HT-29 (cell line): ENCODE data around the gene GOLPH3L. TPM values are rescaled to one million over a fixed set of nuclear protein-coding genes. Genes with fewer than 3 reads are reported as not detected.
A peak's percentile ranks its signal among the peaks of the same experiment; 100 is the strongest.
"Not testable (repeated sequence)": the region's sequence is repeated elsewhere in the genome, so short reads cannot be mapped to it uniquely, and the experiment has no call there.

Experiments used
- DNase-seq: peaks from one replicate; pipeline ENCODE4 v3.0.0-alpha.2; 2015; ENCODE audit warnings: low spot score
- small RNA-seq: library from RNA; depleted of rRNA; stranded (forward); fragments of <200 nt; gene quantifications from one replicate; pipeline ENCODE3, GENCODE V24; 2014
- total RNA-seq: library from RNA; depleted of rRNA; stranded (reverse); fragments of >200 nt; shearing (Covaris generic); gene quantifications from 2 replicates; pipeline ENCODE4 v1.2.3, GENCODE V29; 2014; rRNA removed

Gene GOLPH3L
- total RNA-seq, 1 experiment from 2014 or later, result 4.9 TPM

DNA sequence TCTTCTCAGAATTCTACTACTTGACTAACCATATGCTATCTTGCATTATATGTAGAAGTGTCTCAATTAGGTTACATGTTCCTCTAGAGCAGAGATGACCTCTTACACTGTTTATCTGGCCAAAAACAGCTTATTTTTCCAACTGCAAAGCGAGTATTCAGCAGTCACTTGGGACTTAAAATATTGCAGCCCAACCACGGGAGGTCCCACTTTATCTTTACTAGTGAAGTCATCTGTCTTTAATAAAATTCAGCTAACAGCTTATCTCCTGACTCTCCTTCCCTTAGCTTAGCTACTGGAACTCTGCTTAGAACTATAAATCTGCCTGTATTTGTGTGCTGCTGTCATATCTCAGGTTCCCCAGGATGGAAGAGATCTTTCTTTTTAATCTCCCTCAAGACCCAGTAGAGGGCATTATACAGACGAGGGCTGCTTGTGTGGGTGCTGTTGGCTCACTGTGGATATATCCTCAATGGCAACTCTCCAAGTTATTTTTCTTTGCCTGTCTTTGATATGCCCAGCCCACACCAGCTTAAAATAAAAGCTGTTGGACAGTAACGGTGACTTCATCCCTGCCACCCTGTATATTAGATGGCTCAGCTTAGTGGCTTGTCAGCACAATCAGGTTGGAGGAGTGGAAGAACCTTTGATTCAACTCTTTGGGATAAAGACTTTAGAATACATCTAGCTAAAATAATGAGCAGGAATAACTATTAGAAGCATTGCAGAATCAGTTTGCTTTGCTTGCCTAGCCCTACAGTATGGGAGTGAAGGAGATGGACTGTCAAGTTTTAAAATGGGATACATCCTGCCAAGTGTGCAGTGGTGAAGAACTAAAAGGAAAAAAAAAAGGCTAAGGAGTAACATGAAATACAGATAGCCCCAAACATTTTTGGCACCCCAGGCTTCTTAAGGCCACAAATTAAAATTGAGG lies 77.1 kb downstream of the GOLPH3L start:
- DNase-seq, result peak; percentile 69

DNA sequence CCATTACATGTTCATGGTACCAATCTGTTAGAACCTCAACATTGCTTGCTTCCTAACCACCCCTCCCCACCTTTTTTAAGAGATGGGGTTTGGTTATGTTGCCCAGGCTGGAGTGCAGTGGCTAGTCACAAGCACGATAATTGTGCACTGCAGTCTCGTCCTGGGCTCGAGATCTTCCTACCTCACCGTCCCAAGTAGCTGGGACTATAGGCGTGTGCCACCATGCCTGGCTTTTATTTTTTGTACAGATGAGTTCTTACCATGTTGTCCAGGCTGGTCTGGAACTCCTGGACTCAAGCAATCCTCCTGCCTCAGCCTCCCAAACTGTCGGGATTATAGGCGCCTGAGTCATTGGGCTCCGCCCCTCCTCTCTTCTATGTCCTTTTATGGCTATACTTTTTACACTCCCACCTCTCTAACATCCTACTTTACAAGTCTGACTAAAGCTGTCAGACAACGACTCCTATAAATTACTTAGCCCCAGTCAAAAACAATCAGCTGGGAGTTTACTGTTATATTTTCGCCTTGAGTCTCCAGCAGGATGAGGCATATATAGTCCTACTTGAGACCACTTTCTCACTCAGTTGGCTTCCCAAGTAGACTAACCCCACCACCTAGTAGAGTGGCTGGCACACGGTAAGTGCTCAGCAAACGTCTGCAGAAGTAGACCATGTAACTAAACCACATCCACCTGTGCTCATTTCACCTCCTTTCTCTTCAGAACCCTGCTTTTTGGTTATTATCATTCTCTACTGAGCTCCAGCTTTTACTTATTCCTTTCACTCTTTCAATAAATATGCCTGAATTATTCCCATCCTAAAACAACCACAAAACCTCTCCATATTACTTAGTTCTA lies 81.4 kb downstream of the GOLPH3L start:
- no peak for DNase-seq

DNA sequence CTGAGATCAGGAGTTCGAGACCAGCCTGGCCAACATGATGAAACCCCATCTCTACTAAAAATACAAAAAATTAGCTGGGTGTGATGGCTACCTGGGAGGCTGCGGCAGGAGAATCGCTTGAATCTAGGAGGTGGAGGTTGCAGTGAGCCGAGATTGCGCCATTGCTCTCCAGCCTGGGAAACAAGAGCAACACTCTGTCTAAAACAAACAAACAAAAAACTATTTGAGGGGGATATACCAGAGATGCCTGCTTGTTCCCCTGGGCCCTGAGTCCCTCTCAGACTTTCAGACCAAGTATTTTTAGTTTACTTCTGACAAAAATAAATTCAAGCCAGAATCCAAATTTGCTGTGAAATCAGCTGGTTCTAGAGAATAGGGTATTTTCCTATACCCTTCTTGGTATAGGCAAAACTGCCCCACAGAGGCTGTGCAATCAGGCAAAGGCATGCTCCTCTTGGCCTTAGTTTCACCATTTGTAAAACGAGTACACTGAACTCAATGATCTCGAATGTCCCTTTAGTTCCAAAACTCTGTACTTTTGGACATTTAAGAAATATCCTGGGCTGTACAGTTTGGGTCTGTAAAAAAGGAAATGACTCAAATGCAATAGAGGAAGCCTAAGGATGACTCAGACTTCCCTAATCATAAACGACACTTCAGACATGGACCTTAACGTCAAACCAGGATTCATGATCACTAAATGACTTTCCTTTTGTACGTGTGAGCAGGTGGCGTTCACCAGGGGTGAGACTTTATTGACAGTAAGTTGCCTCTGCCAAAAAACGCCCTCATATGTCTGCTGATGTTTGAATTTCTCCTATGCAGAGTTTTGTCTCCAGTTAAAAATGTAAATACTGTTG lies 83.7 kb downstream of the GOLPH3L start:
- DNase-seq, result peak; percentile 78

GRCh38 chr1:150612014-150612345 lies 85.0 kb downstream of the GOLPH3L start:
- DNase-seq, result no peak

DNA sequence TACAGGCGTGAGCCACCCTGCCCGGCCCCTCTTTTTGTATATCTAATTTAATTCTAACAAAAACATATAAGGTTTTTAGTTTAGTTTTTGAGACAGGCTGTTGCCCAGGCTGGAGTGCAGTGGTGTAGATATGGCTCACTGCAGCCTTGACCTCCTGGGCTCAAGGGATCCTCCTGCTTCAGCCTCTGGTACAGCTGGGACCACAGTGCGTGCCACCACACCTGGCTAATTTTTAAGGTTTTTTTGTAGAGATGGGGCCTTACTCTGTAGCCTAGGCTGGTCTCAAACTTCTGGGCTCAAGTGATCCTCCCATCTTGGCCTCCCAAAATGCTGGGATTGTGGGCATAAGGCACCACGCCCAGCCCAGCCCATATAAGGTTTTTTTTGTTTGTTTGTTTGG lies 86.4 kb downstream of the GOLPH3L start:
- no peak for DNase-seq

- no peak for DNase-seq
Measured at GRCh38 chr1:150609732-150610131, 87.2 kb downstream of the GOLPH3L start.

GRCh38 chr1:150606463-150607142 lies 90.4 kb downstream of the GOLPH3L start:
- DNase-seq, result no peak

GRCh38 chr1:150605451-150605731 lies 91.6 kb downstream of the GOLPH3L start:
- not testable (repeated sequence) for DNase-seq

DNA sequence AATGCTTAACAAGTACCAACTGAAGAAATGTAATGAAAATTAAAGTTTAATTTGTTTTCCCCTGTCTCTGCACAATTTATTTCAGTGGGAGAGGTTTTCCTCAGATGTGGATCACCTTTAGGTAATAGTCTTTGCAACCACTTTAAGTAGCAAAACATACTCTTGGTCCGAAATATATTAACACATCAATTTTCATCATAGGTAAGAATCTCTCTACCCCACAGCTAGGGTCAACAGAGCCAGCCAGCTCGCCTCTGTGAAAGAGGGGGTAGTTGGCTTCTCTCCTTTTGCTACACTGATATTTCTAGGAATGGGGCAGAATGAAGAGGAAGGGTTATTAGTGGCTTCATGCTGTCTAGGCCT lies 92.7 kb downstream of the GOLPH3L start:
- no peak for DNase-seq

DNA sequence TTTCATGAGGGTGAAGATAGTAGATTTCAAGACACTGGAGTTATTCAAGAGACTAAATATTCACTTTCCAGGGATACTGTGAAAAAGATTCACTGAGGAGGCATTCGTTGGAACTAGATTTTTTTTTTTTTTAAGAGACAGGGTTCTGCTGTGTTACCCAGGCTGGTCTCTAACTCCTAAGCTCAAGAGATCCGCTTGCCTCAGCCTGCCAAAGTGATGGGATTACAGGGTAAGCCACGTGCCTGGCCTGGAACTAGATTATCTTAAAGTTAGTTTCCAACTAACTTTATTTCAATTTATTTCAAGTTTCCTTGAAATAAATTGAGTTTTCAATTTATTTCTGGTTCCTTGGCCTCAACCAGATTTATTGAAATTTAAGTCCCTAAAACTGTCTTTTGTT lies 93.2 kb downstream of the GOLPH3L start:
- no peak for DNase-seq

GRCh38 chr1:150602372-150602771 lies 94.6 kb downstream of the GOLPH3L start:
- not testable (repeated sequence) for DNase-seq

- no peak for DNase-seq
Measured at GRCh38 chr1:150601540-150601939, 95.4 kb downstream of the GOLPH3L start.

DNA sequence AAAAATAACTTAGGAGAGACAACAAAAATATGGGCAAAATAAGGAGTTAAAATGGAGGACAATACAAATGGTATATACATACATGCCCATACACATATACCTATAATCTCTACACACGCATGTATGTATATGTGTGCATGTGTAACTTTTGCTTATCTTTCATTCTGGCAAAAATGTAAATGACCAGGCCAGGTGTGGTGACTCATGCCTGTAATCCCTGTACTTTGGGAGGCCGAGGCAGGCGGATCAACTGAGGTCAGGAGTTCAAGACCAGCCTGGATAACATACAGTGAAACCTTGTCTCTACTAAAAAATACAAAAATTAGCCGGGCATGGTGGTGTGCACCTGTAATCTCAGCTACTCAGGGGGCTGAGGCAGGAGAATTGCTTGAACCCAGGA lies 98.6 kb downstream of the GOLPH3L start:
- not testable (repeated sequence) for DNase-seq

- DNase-seq, result no peak
Measured at GRCh38 chr1:150596976-150597375, 100.0 kb downstream of the GOLPH3L start.

Small RNA genes within 50 kb of the gene (small RNA-seq; reads per million reads assigned to genes)
- gene RF00015 (not detected), gene RF00561 (not detected), gene RNU6-1042P (not detected)

Other genes starting within 250 kb of the GOLPH3L start
- gene TARS2, start 209.7 kb downstream of the GOLPH3L start, total RNA-seq, result 19.8 and 37.7 TPM in 2 replicates
- gene ECM1, start 189.0 kb downstream of the GOLPH3L start, total RNA-seq, result 3.2 and 7.4 TPM in 2 replicates
- gene FALEC, start 181.4 kb downstream of the GOLPH3L start, total RNA-seq, result not detected in 2 replicates
- gene ADAMTSL4, start 147.7 kb downstream of the GOLPH3L start, total RNA-seq, result not detected in 2 replicates
- 329 and 338 TPM in 2 replicates for gene MCL1, start 117.5 kb downstream of the GOLPH3L start, total RNA-seq
- gene ENSA, start 67.5 kb downstream of the GOLPH3L start, total RNA-seq, result 163 and 200 TPM in 2 replicates
- gene HORMAD1, start 23.7 kb upstream of the GOLPH3L start, total RNA-seq, result not detected in 2 replicates
- 5.8 and 10.0 TPM in 2 replicates for gene CTSS, start 68.6 kb upstream of the GOLPH3L start, total RNA-seq
- 0.61 and 1.5 TPM in 2 replicates for gene CTSK, start 111.1 kb upstream of the GOLPH3L start, total RNA-seq
- 11.7 and 11.9 TPM in 2 replicates for gene ARNT, start 179.4 kb upstream of the GOLPH3L start, total RNA-seq
- gene CTXND2, start 190.0 kb upstream of the GOLPH3L start, total RNA-seq, result not detected in 2 replicates
- gene SETDB1, start 229.2 kb upstream of the GOLPH3L start, total RNA-seq, result 23.6 and 29.2 TPM in 2 replicates